ENCODE results near the gene DNAJC1. TPM values are rescaled to one million over a fixed set of nuclear protein-coding genes. Genes with fewer than 3 reads are reported as not detected.

Gene DNAJC1
- total RNA-seq, 1 donor from 2014 or later = 66.8 TPM

GRCh38 chr10:21803374-21803773, 200.2 kb downstream of the DNAJC1 start:
- no peak for DNase-seq (ENCODE audit: low read depth)
- no peak for TF ChIP-seq EZH2 (IDR thresholded peaks at IDR 0.05; ENCODE audit: insufficient read depth, low read length)
- TF ChIP-seq, protein P1, sequence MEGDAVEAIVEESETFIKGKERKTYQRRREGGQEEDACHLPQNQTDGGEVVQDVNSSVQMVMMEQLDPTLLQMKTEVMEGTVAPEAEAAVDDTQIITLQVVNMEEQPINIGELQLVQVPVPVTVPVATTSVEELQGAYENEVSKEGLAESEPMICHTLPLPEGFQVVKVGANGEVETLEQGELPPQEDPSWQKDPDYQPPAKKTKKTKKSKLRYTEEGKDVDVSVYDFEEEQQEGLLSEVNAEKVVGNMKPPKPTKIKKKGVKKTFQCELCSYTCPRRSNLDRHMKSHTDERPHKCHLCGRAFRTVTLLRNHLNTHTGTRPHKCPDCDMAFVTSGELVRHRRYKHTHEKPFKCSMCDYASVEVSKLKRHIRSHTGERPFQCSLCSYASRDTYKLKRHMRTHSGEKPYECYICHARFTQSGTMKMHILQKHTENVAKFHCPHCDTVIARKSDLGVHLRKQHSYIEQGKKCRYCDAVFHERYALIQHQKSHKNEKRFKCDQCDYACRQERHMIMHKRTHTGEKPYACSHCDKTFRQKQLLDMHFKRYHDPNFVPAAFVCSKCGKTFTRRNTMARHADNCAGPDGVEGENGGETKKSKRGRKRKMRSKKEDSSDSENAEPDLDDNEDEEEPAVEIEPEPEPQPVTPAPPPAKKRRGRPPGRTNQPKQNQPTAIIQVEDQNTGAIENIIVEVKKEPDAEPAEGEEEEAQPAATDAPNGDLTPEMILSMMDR (IDR thresholded peaks at IDR 0.05; ENCODE audit: insufficient read depth, low read depth, low read length) = no peak
- Histone ChIP-seq H2AFZ (ENCODE audit: low read depth, low read length) (no peak overlapping the region), H3K27ac (ENCODE audit: low read depth, low read length) (no peak overlapping the region), H3K36me3 (ENCODE audit: insufficient read depth, low read length) (no peaks in the 10 kb centered on the region), H3K4me1 (ENCODE audit: insufficient read depth, low read length) (no peaks in the 10 kb centered on the region), H3K9me3 (ENCODE audit: insufficient read depth, low read depth, low read length) (no peaks in the 10 kb centered on the region), H3K4me2 (ENCODE audit: low read length) (no peak overlapping the region), H3K79me2 (ENCODE audit: insufficient read depth, low read length) (no peaks in the 10 kb centered on the region), H3K9ac (ENCODE audit: low read length) (no peak overlapping the region), H3K27me3 (ENCODE audit: insufficient read depth, low read length) (no peaks in the 10 kb centered on the region), H3K4me3 (ENCODE audit: insufficient read depth, low read depth, low read length) (no peak overlapping the region), H4K20me1 (ENCODE audit: insufficient read depth, low read length) (peaks cover 6% of the 10 kb centered on the region)
- Mint-ChIP-seq H3K27ac (ENCODE audit: unreplicated experiment) (no peak overlapping the region), H3K4me3 (ENCODE audit: unreplicated experiment) (no peak overlapping the region), H3K27me3 (ENCODE audit: low read depth, unreplicated experiment) (no peaks in the 10 kb centered on the region), H3K36me3 (ENCODE audit: low read depth, unreplicated experiment) (peaks cover 3% of the 10 kb centered on the region), H3K4me1 (ENCODE audit: low read depth, unreplicated experiment) (peaks cover 8% of the 10 kb centered on the region), H3K9me3 (ENCODE audit: unreplicated experiment) (peaks cover 2% of the 10 kb centered on the region)
- no peak for FAIRE-seq

- Histone ChIP-seq H3K4me3 (ENCODE audit: insufficient read depth, low read depth, low read length) (no peak overlapping the region), H3K4me2 (ENCODE audit: low read length) (no peak overlapping the region), H3K4me1 (ENCODE audit: insufficient read depth, low read length) (no peaks in the 10 kb centered on the region), H2AFZ (ENCODE audit: low read depth, low read length) (no peak overlapping the region), H3K27ac (ENCODE audit: low read depth, low read length) (no peak overlapping the region), H3K79me2 (ENCODE audit: insufficient read depth, low read length) (no peaks in the 10 kb centered on the region), H3K36me3 (ENCODE audit: insufficient read depth, low read length) (no peaks in the 10 kb centered on the region), H3K9ac (ENCODE audit: low read length) (no peak overlapping the region), H4K20me1 (ENCODE audit: insufficient read depth, low read length) (no peaks in the 10 kb centered on the region), H3K27me3 (ENCODE audit: insufficient read depth, low read length) (no peaks in the 10 kb centered on the region), H3K9me3 (ENCODE audit: insufficient read depth, low read depth, low read length) (no peaks in the 10 kb centered on the region)
- Mint-ChIP-seq H3K27ac (ENCODE audit: unreplicated experiment) (no peak overlapping the region), H3K4me3 (ENCODE audit: unreplicated experiment) (no peak overlapping the region), H3K36me3 (ENCODE audit: low read depth, unreplicated experiment) (peaks cover 7% of the 10 kb centered on the region), H3K9me3 (ENCODE audit: unreplicated experiment) (peaks cover 2% of the 10 kb centered on the region), H3K4me1 (ENCODE audit: low read depth, unreplicated experiment) (peaks cover 2% of the 10 kb centered on the region), H3K27me3 (ENCODE audit: low read depth, unreplicated experiment) (no peaks in the 10 kb centered on the region)
- FAIRE-seq = no peak
- no peak for DNase-seq (ENCODE audit: low read depth)
- TF ChIP-seq EZH2 (IDR thresholded peaks at IDR 0.05; ENCODE audit: insufficient read depth, low read length) = no peak
- TF ChIP-seq, protein P1 (IDR thresholded peaks at IDR 0.05; ENCODE audit: insufficient read depth, low read depth, low read length) = no peak
Observed at GRCh38 chr10:21801609-21802008, 201.9 kb downstream of the DNAJC1 start.

- Histone ChIP-seq H3K27me3 (ENCODE audit: insufficient read depth, low read length) (no peaks in the 10 kb centered on the region), H3K4me2 (ENCODE audit: low read length) (no peak overlapping the region), H3K9me3 (ENCODE audit: insufficient read depth, low read depth, low read length) (no peaks in the 10 kb centered on the region), H3K36me3 (ENCODE audit: insufficient read depth, low read length) (no peaks in the 10 kb centered on the region), H3K4me3 (ENCODE audit: insufficient read depth, low read depth, low read length) (no peak overlapping the region), H3K4me1 (ENCODE audit: insufficient read depth, low read length) (no peaks in the 10 kb centered on the region), H3K9ac (ENCODE audit: low read length) (no peak overlapping the region), H2AFZ (ENCODE audit: low read depth, low read length) (no peak overlapping the region), H3K27ac (ENCODE audit: low read depth, low read length) (no peak overlapping the region), H3K79me2 (ENCODE audit: insufficient read depth, low read length) (no peaks in the 10 kb centered on the region), H4K20me1 (ENCODE audit: insufficient read depth, low read length) (no peaks in the 10 kb centered on the region)
- TF ChIP-seq, protein P1 (IDR thresholded peaks at IDR 0.05; ENCODE audit: insufficient read depth, low read depth, low read length) = no peak
- TF ChIP-seq EZH2 (IDR thresholded peaks at IDR 0.05; ENCODE audit: insufficient read depth, low read length) = no peak
- H3K36me3 Mint-ChIP-seq (ENCODE audit: low read depth, unreplicated experiment) = peaks cover 11% of the 10 kb centered on the region
- no peak overlapping the region for H3K27ac Mint-ChIP-seq (ENCODE audit: unreplicated experiment)
- H3K4me1 Mint-ChIP-seq (ENCODE audit: low read depth, unreplicated experiment) = no peaks in the 10 kb centered on the region
- peaks cover 2% of the 10 kb centered on the region for H3K9me3 Mint-ChIP-seq (ENCODE audit: unreplicated experiment)
- FAIRE-seq (no peak), DNase-seq (ENCODE audit: low read depth) (no peak)
- no peak overlapping the region for H3K4me3 Mint-ChIP-seq (ENCODE audit: unreplicated experiment)
- no peaks in the 10 kb centered on the region for H3K27me3 Mint-ChIP-seq (ENCODE audit: low read depth, unreplicated experiment)
Observed at GRCh38 chr10:21797984-21798765, 205.4 kb downstream of the DNAJC1 start.

Measured in astrocyte (in vitro differentiated cells and primary cell).